ENCODE results near the gene USP49. TPM values are rescaled to one million over a fixed set of nuclear protein-coding genes. Genes with fewer than 3 reads are reported as not detected.

Gene USP49
- total RNA-seq, 1 donor from 2014 or later, result 2.7 TPM

DNA sequence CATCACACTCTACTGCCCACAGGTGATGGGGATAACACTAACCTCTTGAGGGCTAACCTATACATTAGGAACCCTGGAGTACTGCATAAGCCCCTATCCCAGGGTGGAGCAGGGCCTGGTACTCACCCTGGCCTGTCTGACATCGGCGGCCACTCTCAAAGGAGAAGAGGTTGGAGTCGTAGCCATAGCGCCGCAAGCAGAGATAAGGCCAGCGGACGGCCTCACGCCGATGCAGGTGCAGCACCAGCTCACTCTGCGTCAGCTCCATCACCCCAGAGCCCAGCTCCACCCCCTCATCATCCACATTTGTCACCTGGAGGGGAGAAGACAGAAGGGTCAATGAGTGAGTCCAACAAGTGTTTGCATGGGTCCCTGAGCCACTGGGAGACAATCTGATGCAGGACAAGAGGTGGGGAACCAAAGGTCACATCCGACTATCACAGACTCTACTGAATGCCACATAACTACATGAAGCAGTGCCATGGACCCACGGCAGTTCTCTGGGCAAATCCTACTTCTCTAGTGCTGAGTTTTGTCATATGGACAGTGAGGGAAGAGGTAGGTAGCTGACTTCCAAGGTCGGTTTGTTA is 119.8 kb downstream of the USP49 start:
- H3K4me3 ChIP-seq (ENCODE audit: low read depth, low read length), result no peak overlapping the region
- DNase-seq (ENCODE audit: low read depth), result no peak
- TF ChIP-seq CTCF (conservative IDR thresholded peaks at IDR 0.05; ENCODE audit: low read depth, low read length), result no peak

- no peak for DNase-seq (ENCODE audit: low read depth)
- H3K4me3 ChIP-seq (ENCODE audit: low read depth, low read length), result no peak overlapping the region
- TF ChIP-seq CTCF (conservative IDR thresholded peaks at IDR 0.05; ENCODE audit: low read depth, low read length), result no peak
Measured at GRCh38 chr6:41774841-41775240, 120.3 kb downstream of the USP49 start.

GRCh38 chr6:41771058-41771983 is 123.9 kb downstream of the USP49 start:
- no peak for TF ChIP-seq CTCF (conservative IDR thresholded peaks at IDR 0.05; ENCODE audit: low read depth, low read length)
- H3K4me3 ChIP-seq (ENCODE audit: low read depth, low read length), result no peak overlapping the region
- DNase-seq (ENCODE audit: low read depth), result no peak

DNA sequence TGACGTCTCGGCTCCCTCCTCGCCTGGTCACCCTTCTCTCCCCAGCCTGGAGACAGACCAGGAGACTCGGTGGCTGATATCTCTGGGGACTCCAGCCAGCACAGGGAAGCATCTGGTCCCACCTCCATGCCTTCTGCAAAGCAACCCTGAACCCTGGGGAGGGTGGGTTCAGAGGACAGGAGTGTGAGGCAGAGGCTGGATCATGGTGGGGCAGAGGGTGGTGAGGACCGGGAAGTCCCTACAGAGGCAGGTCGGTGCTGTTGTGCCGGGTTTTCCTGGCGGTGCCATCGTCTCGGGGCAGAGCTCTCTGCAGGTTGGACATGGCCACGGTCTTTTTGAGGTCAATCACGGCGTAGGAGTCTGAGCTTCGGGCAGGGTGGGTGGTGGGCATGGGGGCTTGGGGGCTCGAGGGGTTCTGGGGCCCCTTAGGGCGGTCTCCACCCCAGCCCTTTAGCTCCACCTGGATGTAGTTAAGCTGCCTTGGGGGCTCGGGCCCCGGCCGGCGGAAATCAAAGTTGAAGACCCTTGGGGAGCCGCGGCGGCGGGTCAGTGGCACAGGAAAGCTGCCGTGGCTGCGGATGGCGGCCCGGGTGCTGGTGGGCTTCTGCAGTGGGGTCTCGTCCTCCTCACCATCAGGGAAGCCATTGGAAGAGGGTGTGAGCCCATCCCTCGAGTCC is 124.7 kb downstream of the USP49 start:
- TF ChIP-seq CTCF (conservative IDR thresholded peaks at IDR 0.05; ENCODE audit: low read depth, low read length), result no peak
- DNase-seq (ENCODE audit: low read depth), result no peak
- no peak overlapping the region for H3K4me3 ChIP-seq (ENCODE audit: low read depth, low read length)

GRCh38 chr6:41769376-41769775 is 125.8 kb downstream of the USP49 start:
- no peak for TF ChIP-seq CTCF (conservative IDR thresholded peaks at IDR 0.05; ENCODE audit: low read depth, low read length)
- no peak overlapping the region for H3K4me3 ChIP-seq (ENCODE audit: low read depth, low read length)
- DNase-seq (ENCODE audit: low read depth), result no peak

DNA sequence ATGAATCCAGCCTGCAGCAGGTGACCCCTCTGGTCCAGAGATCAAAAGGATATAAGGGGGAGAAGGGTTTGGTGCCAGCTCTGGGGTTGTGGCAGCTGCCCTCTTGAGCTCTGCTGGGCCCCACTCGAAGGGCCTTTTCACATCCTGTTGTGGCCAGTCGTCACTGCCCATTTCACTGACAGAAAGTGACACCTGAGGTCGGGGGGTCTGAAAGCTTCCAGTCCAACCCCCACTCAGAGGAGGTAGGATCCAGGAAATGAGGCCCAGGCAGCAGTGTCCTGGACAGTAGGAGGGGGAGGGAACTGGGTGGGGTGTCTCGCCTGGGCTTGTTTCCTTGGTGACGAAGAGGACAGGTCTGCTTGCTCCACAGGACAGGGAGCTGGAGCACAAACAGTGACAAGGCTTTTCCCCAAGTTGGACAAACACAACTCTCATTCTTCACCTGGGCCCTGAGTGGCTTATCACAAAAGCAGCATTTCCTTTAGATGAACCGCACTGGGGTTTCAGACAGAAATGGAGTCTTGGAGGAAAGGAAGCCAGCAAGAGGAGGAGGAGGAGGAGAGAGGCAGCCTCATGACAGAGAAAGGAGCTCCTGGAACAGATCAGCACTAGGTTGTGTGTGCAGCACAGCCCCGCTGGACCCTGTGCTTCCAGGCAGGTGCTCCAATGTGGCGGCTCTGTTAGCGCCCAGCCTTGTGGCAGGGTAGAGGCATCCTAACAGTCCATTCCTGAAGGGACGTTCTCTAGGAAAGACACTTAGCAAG is 126.4 kb downstream of the USP49 start:
- H3K4me3 ChIP-seq (ENCODE audit: low read depth, low read length), result no peak overlapping the region
- TF ChIP-seq CTCF (conservative IDR thresholded peaks at IDR 0.05; ENCODE audit: low read depth, low read length), result no peak
- DNase-seq (ENCODE audit: low read depth), result no peak

Data from epithelial cell of proximal tubule (primary cell).